BLaER1 (cell line): ENCODE measurements around the gene DNAJB13.
"Not testable (repeated sequence)": the region's sequence is repeated elsewhere in the genome, so short reads cannot be mapped to it uniquely, and the experiment has no call there.

ENCODE experiments used
- H3K27ac ChIP-seq: shearing (Covaris generic); formaldehyde crosslinking; 2 replicates; pipeline ENCODE4 v1.8.1; 2022
- H3K27me3 ChIP-seq: shearing (Covaris generic); formaldehyde crosslinking; 2 replicates; pipeline ENCODE4 v1.8.1; 2022
- H3K36me3 ChIP-seq: shearing (Covaris generic); formaldehyde crosslinking; 2 replicates; pipeline ENCODE4 v1.8.1; 2022
- H3K4me1 ChIP-seq: shearing (Covaris generic); formaldehyde crosslinking; 2 replicates; pipeline ENCODE4 v1.8.1; 2022
- H3K4me2 ChIP-seq: shearing (Covaris generic); formaldehyde crosslinking; 2 replicates; pipeline ENCODE4 v1.8.1; 2022
- H3K4me3 ChIP-seq: shearing (Covaris generic); formaldehyde crosslinking; 2 replicates; pipeline ENCODE4 v1.8.1; 2022
- H3K9ac ChIP-seq: shearing (Covaris generic); formaldehyde crosslinking; 2 replicates; pipeline ENCODE4 v1.8.1; 2022
- H3K9me3 ChIP-seq: shearing (Covaris generic); formaldehyde crosslinking; 2 replicates; pipeline ENCODE4 v1.8.1; 2022
- H4K20me1 ChIP-seq: shearing (Covaris generic); formaldehyde crosslinking; 2 replicates; pipeline ENCODE4 v1.8.1; 2022
- Cebpa-rat ChIP-seq: shearing (Covaris generic); IDR thresholded peaks from 2 replicates; pipeline ENCODE4 v1.8.1; 2022

Gene DNAJB13

DNA sequence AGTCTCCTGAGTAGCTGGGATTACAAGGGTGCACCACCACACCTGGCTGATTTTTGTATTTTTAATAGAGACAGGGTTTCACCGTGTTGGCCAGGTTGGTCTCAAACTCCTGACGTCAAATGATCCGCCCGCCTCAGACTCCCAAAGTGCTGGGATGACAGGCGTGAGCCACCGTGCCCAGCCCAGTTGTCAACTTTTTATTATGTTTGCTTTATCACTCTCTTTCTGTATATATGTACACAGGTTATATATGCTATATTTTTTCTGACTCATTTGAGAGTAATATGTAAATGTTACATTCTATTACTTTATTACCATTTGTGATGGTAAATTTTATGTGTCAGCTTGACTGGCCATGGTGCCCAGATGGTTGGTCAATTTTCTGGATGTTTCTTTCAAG lies 18.9 kb upstream of the DNAJB13 start:
- H3K27me3 ChIP-seq = no peaks in the 10 kb centered on the region
- no peaks in the 10 kb centered on the region for H3K4me1 ChIP-seq
- H3K36me3 ChIP-seq = peaks cover 59% of the 10 kb centered on the region
- H3K4me2 ChIP-seq = no peak overlapping the region
- H3K27ac ChIP-seq = no peak overlapping the region
- TF ChIP-seq Cebpa-rat = no peak
- no peak overlapping the region for H3K9ac ChIP-seq
- H3K4me3 ChIP-seq = no peak overlapping the region
- H3K9me3 ChIP-seq = peaks cover 8% of the 10 kb centered on the region
- no peaks in the 10 kb centered on the region for H4K20me1 ChIP-seq

DNA sequence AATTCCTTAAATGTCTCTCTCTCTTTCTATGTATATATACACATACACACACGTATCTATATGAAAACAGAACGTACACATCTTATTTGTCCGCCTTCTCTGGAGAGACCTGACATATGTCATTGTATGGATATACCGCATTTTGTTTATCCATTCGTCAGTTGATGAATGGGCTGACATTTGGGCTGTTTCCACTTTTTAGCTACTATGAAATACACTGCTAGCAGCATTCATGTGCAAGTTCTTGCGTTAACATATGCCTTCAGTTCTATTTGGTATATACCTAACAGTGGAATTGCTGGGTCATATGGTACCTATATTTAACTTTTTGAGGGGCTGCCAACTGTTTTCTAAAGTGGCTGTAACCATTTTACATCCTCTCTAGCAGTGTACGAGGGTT lies 18.0 kb upstream of the DNAJB13 start:
- Histone ChIP-seq H3K4me2 (no peak overlapping the region), H3K4me3 (no peak overlapping the region), H3K27me3 (no peaks in the 10 kb centered on the region), H4K20me1 (no peaks in the 10 kb centered on the region), H3K9ac (no peak overlapping the region), H3K27ac (no peak overlapping the region), H3K4me1 (no peaks in the 10 kb centered on the region), H3K9me3 (peaks cover 15% of the 10 kb centered on the region), H3K36me3 (peaks cover 52% of the 10 kb centered on the region)
- no peak for TF ChIP-seq Cebpa-rat

DNA sequence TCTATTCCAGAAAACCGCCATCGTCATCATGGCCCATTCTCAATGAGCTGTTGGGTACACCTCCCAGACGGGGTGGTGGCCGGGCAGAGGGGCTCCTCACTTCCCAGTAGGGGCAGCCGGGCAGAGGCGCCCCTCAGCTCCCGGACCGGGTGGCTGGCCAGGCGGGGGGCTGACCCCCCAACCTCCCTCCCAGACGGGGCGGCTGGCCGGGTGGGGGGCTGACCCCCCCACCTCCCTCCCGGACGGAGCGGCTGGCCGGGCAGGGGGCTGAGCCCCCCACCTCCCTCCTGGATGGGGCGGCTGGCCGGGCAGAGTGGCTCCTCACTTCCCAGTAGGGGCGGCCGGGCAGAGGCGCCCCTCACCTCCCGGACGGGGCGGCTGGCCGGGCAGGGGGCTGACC lies 14.8 kb upstream of the DNAJB13 start:
- H4K20me1 ChIP-seq, H3K4me1 ChIP-seq, H3K27ac ChIP-seq, H3K27me3 ChIP-seq, H3K9ac ChIP-seq, H3K4me3 ChIP-seq, H3K4me2 ChIP-seq: not testable (repeated sequence)
- Histone ChIP-seq H3K36me3 (peaks cover 41% of the 10 kb centered on the region), H3K9me3 (peaks cover 48% of the 10 kb centered on the region)

DNA sequence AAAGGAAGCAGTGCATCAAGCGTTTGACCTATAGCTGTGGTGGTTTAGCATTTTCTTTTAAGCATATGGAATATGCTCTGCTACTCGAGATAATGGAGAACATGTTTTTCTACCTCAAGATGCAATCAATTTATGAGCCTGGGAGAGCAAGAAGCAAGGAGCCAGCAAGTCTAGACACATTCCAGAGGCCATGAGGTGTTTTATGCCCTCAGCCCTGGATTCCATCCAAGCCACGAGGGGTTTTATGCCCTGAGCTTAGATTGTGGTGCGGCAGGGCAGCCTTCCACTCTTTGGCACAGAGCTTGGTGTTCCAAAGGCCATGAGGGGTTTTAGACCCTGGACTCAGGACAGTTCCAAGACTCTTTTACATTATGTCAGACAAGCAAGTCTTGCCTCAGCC lies 11.7 kb upstream of the DNAJB13 start:
- Histone ChIP-seq H3K36me3 (peaks cover 29% of the 10 kb centered on the region), H3K4me3 (no peak overlapping the region), H3K9ac (no peak overlapping the region), H3K4me1 (no peaks in the 10 kb centered on the region), H3K9me3 (peaks cover 73% of the 10 kb centered on the region), H3K27me3 (no peaks in the 10 kb centered on the region), H3K27ac (no peak overlapping the region), H4K20me1 (no peaks in the 10 kb centered on the region), H3K4me2 (no peak overlapping the region)
- no peak for TF ChIP-seq Cebpa-rat

DNA sequence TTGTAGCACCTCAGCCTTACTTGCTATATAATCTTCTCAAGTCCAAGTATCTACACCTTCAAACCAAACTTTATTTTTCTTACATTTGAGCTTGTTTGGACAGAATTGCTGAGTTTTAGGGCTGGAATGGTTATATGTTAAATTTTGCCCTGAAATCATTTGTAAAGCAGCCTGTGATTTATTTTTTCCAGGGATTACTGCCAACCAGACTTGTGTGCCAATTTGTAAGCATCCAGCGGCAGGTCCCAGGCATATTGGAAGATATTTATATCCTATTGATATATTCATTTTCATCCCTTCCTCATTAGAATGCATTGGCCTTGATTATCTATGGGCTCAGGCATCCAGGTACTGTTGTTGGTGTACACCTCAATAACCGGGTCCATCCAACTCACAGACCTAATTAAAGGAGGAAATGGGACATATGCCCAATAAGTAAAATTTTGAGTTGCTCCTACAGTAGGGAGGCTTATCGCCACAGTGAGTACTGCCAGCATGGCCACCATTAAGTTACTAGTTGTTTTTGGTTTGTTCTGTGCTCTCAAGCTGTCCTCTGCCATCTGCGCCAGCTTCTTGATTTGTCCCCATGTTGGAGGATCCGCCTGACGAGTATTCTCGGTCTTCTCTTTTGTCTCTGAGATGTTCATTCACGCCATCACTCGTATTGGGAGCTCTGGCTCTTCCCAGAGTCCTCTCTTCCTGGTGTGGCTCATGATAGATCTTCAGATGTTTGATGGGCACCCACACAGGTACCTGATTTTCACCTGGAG lies 9.8 kb upstream of the DNAJB13 start:
- H3K36me3 ChIP-seq = peaks cover 21% of the 10 kb centered on the region
- no peak overlapping the region for H3K4me3 ChIP-seq
- no peak overlapping the region for H3K27ac ChIP-seq
- no peak overlapping the region for H3K9ac ChIP-seq
- no peak for TF ChIP-seq Cebpa-rat
- H3K9me3 ChIP-seq = peaks cover 73% of the 10 kb centered on the region
- H3K27me3 ChIP-seq = no peaks in the 10 kb centered on the region
- H3K4me1 ChIP-seq = peaks cover 7% of the 10 kb centered on the region
- H4K20me1 ChIP-seq = no peaks in the 10 kb centered on the region
- no peak overlapping the region for H3K4me2 ChIP-seq

DNA sequence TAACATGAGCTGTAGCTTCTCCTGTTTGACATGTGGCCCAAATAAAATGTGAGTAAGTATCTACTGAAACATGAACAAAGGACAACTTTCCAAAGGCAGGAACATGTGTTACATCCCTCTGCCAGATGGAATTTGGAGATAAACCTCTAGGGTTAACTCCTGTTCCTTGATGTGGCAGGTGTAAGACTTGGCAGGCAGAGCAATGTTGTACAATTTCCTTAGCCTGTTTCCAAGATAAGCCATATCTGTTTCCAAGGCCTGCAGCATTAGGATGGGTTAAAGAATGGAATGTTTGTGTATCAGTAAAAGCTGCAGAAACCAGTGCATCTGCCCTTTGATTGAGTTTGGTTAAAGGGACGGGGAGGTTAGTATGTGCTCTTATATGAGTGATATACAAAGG lies 8.8 kb upstream of the DNAJB13 start:
- H4K20me1 ChIP-seq = no peaks in the 10 kb centered on the region
- H3K9me3 ChIP-seq = peaks cover 64% of the 10 kb centered on the region
- no peak for TF ChIP-seq Cebpa-rat
- H3K4me2 ChIP-seq = no peak overlapping the region
- H3K27ac ChIP-seq = no peak overlapping the region
- H3K4me3 ChIP-seq = no peak overlapping the region
- H3K9ac ChIP-seq = no peak overlapping the region
- H3K36me3 ChIP-seq = peaks cover 21% of the 10 kb centered on the region
- H3K27me3 ChIP-seq = no peaks in the 10 kb centered on the region
- peaks cover 7% of the 10 kb centered on the region for H3K4me1 ChIP-seq

DNA sequence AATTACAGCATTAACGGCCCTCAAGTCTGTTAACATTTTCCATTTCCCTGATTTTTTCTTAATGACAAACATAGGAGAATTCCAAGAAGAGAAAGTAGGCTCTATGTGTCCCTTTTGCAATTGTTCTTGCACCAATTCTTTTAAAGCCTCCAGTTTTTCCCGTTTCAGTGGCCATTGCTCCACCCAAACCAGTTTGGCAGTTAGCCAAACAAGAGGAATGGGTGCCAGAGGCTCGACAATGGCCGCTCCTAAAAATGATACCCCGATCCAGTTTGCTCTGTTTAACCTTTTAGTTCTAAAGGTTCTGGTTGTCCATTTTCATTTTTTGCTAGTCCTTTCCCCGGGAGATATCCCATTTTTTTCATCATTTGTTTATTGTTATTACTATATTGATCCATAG lies 6.7 kb upstream of the DNAJB13 start:
- H3K4me3 ChIP-seq = no peak overlapping the region
- no peak overlapping the region for H3K27ac ChIP-seq
- peaks cover 45% of the 10 kb centered on the region for H3K9me3 ChIP-seq
- peaks cover 7% of the 10 kb centered on the region for H3K4me1 ChIP-seq
- no peak overlapping the region for H3K4me2 ChIP-seq
- no peak for TF ChIP-seq Cebpa-rat
- no peaks in the 10 kb centered on the region for H3K27me3 ChIP-seq
- H3K9ac ChIP-seq = no peak overlapping the region
- H4K20me1 ChIP-seq = no peaks in the 10 kb centered on the region
- peaks cover 10% of the 10 kb centered on the region for H3K36me3 ChIP-seq

DNA sequence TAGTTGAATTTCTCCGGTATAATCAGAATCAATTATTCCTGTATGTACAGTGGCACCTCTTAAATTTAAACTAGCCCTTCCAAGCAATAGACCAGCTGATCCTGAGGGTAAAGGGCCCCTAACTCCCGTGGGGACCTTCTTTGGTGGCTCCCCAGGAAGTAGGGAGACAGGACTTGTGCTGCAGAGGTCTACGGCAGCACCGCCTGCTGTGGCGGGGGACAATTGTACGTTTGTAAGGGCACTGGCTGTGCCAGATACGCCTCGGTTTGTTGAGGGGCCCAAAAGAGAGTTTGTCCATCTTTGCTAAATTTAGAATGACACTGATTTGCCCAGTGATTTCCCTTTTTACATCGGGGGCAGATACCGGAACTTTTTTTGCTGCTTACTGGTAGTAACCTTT lies 5.9 kb upstream of the DNAJB13 start:
- no peak overlapping the region for H3K4me3 ChIP-seq
- no peaks in the 10 kb centered on the region for H4K20me1 ChIP-seq
- peak overlapping the region; percentile 44 for H3K4me2 ChIP-seq
- peaks cover 7% of the 10 kb centered on the region for H3K36me3 ChIP-seq
- H3K27me3 ChIP-seq = no peaks in the 10 kb centered on the region
- TF ChIP-seq Cebpa-rat = no peak
- peaks cover 37% of the 10 kb centered on the region for H3K9me3 ChIP-seq
- H3K27ac ChIP-seq = no peak overlapping the region
- H3K4me1 ChIP-seq = peaks cover 7% of the 10 kb centered on the region
- no peak overlapping the region for H3K9ac ChIP-seq

DNA sequence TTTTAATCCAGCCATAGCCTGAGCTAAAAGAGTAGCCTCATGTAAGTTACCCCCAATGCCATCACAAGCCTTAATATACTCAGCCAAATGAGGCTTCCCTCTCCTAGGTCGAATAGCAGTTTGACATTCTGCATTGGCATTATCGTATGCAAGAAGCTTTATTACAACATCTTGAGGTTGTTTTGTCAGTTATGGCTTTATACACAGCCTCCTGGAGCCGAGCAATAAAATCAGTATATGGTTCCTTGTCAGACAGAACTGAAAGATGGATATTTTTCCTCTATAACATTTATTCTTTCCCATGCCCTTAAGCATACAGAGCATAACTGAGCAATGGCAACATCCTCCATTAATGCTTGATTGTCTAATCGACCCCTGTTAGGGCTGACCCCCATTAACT lies 5.4 kb upstream of the DNAJB13 start:
- H3K36me3 ChIP-seq = peaks cover 7% of the 10 kb centered on the region
- peak overlapping the region; percentile 44 for H3K4me2 ChIP-seq
- TF ChIP-seq Cebpa-rat = no peak
- H3K9ac ChIP-seq = no peak overlapping the region
- peaks cover 32% of the 10 kb centered on the region for H3K9me3 ChIP-seq
- peaks cover 7% of the 10 kb centered on the region for H3K4me1 ChIP-seq
- no peak overlapping the region for H3K27ac ChIP-seq
- H3K27me3 ChIP-seq = no peaks in the 10 kb centered on the region
- H3K4me3 ChIP-seq = no peak overlapping the region
- H4K20me1 ChIP-seq = no peaks in the 10 kb centered on the region

DNA sequence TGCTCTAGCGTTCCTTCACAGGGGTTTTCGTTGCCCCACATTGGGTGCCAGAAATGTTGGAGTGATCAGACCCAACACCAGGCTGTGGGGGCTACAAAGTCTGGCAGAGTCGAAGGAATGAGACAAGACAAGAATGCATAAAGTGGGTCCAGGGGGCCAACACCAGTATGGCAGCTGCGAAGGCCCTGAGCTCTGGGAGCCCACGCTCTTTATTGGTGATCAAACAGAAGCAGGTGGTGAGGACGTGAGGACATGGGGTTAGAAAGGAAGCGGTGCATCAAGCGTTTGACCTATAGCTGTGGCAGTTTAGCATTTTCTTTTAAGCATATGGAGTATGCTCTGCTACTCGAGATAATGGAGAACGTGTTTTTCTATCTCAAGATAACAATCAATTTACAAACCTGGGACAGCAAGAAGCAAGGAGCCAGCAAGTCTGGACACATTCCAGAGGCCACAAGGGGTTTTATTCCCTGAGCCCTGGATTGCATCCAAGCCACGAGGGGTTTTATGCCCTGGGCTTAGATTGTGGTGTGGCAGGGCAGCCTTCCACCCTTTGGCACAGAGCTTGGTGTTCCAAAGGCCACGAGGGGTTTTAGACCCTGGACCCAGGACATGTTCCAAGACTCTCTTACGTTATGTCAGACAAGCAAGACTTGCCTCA lies 3.9 kb upstream of the DNAJB13 start:
- Histone ChIP-seq H3K9me3 (peaks cover 17% of the 10 kb centered on the region), H3K27me3 (no peaks in the 10 kb centered on the region), H3K4me1 (peaks cover 7% of the 10 kb centered on the region), H3K9ac (no peak overlapping the region), H4K20me1 (no peaks in the 10 kb centered on the region), H3K4me3 (no peak overlapping the region), H3K36me3 (no peaks in the 10 kb centered on the region), H3K4me2 (no peak overlapping the region), H3K27ac (no peak overlapping the region)
- no peak for TF ChIP-seq Cebpa-rat
